Nephron progenitor cell (in vitro differentiated cells): ENCODE results near the gene UBB.
A peak's percentile ranks its signal among the peaks of the same experiment; 100 is the strongest.

Experiments used
- DNase-seq: peaks from one replicate; pipeline ENCODE4 v3.0.0; 2021
- H3K27ac Mint-ChIP-seq: 2 replicates; pipeline ENCODE4 v1.8.0; 2021; ENCODE audit warnings: mild to moderate bottlenecking, moderate library complexity, mixed read lengths
- H3K27me3 Mint-ChIP-seq: 2 replicates; pipeline ENCODE4 v1.8.0; 2021; ENCODE audit warnings: mild to moderate bottlenecking, low read depth, mixed read lengths; ENCODE audit not compliant: poor library complexity
- H3K36me3 Mint-ChIP-seq: 2 replicates; pipeline ENCODE4 v1.8.0; 2021; ENCODE audit warnings: low read depth, mixed read lengths
- H3K4me1 Mint-ChIP-seq: 2 replicates; pipeline ENCODE4 v1.8.0; 2021; ENCODE audit warnings: mixed read lengths
- H3K4me3 Mint-ChIP-seq: 2 replicates; pipeline ENCODE4 v1.8.0; 2021; ENCODE audit warnings: mild to moderate bottlenecking, moderate library complexity, mixed read lengths
- H3K9me3 Mint-ChIP-seq: 2 replicates; pipeline ENCODE4 v1.8.0; 2021; ENCODE audit warnings: mild to moderate bottlenecking, moderate library complexity, mixed read lengths
- TF ChIP-seq, protein P1 (sequence below): fragments of 200-600 bp; sonication (generic); IDR thresholded peaks from 2 replicates; pipeline ENCODE4 v1.5.0; 2021; ENCODE audit warnings: antibody characterized with exemption

Gene UBB

DNA sequence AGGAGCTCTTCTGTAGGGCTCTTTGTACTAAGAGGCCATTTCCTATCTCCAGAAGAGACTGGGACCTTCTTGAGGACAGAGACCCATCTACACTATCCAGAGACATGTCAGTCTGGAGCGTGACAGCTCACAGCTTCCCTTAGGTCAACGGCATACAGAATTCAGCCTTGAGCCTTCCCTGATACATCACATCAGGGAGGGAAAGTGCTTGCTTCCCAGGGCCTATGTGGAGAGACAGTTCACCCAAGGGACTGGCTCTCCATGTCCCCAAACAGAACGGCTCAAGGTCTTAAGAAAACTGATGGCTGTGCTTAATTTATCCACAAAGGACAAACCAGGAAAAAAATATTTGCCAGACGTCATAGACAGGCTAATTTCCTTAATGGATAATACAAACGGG, 35.3 kb upstream of the UBB start:
- peaks cover 69% of the 10 kb centered on the region for H3K36me3 Mint-ChIP-seq
- H3K27me3 Mint-ChIP-seq = no peaks in the 10 kb centered on the region
- DNase-seq = no peak
- H3K4me1 Mint-ChIP-seq = peaks cover 16% of the 10 kb centered on the region
- no peak overlapping the region for H3K4me3 Mint-ChIP-seq
- no peak overlapping the region for H3K27ac Mint-ChIP-seq
- no peaks in the 10 kb centered on the region for H3K9me3 Mint-ChIP-seq
- TF ChIP-seq, protein P1, sequence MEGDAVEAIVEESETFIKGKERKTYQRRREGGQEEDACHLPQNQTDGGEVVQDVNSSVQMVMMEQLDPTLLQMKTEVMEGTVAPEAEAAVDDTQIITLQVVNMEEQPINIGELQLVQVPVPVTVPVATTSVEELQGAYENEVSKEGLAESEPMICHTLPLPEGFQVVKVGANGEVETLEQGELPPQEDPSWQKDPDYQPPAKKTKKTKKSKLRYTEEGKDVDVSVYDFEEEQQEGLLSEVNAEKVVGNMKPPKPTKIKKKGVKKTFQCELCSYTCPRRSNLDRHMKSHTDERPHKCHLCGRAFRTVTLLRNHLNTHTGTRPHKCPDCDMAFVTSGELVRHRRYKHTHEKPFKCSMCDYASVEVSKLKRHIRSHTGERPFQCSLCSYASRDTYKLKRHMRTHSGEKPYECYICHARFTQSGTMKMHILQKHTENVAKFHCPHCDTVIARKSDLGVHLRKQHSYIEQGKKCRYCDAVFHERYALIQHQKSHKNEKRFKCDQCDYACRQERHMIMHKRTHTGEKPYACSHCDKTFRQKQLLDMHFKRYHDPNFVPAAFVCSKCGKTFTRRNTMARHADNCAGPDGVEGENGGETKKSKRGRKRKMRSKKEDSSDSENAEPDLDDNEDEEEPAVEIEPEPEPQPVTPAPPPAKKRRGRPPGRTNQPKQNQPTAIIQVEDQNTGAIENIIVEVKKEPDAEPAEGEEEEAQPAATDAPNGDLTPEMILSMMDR = no peak

DNA sequence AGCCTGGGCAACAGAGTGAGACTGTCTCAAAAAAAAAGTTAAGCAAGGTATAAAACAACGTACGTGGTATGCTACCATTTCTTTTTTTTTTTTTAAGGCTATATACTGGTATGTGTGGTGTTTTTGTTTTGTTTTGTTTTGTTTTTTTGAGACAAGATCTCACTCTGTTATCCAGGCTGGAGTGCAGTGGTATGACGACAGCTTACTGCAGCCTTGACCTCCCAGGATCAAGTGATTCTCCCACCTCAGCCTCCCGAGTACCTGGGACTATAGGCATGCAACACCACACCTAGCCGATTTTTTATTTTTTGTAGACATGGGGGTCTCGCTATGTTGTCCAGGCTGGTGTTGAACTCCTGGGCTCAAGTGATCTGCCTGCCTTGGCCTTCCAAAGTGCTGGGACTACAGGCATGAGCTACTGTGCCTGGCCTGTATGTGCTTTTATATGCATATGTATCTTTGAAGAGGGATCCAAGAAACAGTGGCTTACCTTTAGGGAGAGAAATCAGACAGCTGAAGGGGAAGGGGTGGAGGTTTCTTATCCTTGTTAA, 34.1 kb upstream of the UBB start:
- Mint-ChIP-seq H3K27me3 (no peaks in the 10 kb centered on the region), H3K4me3 (no peak overlapping the region), H3K36me3 (peaks cover 71% of the 10 kb centered on the region), H3K27ac (no peak overlapping the region), H3K4me1 (peaks cover 23% of the 10 kb centered on the region), H3K9me3 (no peaks in the 10 kb centered on the region)
- no peak for DNase-seq
- TF ChIP-seq, protein P1 = no peak

DNA sequence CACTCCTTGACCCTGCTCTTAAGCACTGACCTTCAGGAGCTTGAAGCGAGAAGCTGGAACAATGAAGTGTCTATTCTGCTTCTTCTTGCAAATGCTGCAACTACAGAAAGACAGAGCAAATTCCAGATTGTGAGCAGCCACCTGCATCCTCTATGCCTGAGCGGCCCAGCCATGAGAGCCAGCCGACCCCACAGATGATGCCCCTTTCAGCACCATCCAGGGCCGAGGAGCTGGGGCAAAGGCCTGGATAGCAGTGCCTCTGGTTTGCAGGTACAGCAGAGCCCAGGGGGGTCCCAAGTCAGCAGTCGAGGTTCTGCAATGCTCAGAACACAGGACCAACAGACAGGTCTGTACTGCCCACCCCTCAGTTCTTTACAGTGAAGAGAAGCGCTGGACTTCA, 32.3 kb upstream of the UBB start:
- Mint-ChIP-seq H3K4me3 (no peak overlapping the region), H3K36me3 (peaks cover 54% of the 10 kb centered on the region), H3K27ac (no peak overlapping the region), H3K9me3 (peaks cover under 1% of the 10 kb centered on the region), H3K4me1 (peaks cover 31% of the 10 kb centered on the region), H3K27me3 (peaks cover under 1% of the 10 kb centered on the region)
- no peak for DNase-seq
- TF ChIP-seq, protein P1 = no peak

DNA sequence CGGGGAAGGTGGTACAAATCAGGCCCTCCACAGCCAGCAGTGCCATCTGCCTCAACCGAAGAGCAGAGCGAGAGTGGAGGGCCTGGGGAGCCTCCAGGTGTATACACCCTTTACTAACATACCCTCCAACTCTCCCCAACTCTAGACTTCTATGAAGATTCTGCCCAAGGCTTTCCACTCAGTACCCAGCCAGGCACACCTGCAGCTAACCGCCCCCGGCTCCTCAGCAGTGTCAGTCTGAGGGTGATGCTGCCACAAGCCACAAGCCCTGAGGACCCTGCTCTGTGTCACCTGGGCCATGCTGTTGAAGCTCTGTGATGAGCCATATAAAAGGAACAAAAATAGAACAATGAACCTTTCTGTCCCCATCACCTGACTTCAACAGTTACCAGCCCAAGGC, 31.5 kb upstream of the UBB start:
- H3K36me3 Mint-ChIP-seq = peaks cover 49% of the 10 kb centered on the region
- peaks cover 3% of the 10 kb centered on the region for H3K27me3 Mint-ChIP-seq
- H3K4me1 Mint-ChIP-seq = peaks cover 31% of the 10 kb centered on the region
- peak overlapping the region; percentile 7 for H3K4me3 Mint-ChIP-seq
- peak overlapping the region; percentile 72 for H3K27ac Mint-ChIP-seq
- TF ChIP-seq, protein P1 = no peak
- DNase-seq = no peak
- peaks cover 6% of the 10 kb centered on the region for H3K9me3 Mint-ChIP-seq

DNA sequence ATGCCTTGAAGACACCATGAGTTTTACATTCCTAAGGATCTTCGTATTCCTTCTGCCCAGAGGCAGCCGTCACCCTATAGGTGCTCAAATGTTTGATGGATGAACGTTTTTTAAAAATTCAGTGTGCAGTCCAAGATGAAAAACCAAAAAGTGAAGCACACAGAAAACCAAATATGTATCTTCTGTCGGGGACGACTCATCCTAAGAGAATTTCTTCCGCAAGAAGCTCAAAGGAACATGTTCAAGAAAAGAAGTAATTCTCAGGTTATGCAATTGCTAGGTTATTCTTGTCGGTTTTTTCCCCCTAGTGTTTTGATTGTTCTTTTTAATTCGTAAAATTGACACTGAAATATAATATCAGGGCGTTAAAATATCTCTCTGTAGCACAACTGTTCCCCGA, 29.1 kb upstream of the UBB start:
- Mint-ChIP-seq H3K27ac (peak overlapping the region; percentile 99), H3K27me3 (peaks cover 5% of the 10 kb centered on the region), H3K4me1 (peaks cover 31% of the 10 kb centered on the region), H3K9me3 (peaks cover 6% of the 10 kb centered on the region), H3K4me3 (peak overlapping the region; percentile 98), H3K36me3 (peaks cover 35% of the 10 kb centered on the region)
- TF ChIP-seq, protein P1 = no peak
- DNase-seq = no peak

DNA sequence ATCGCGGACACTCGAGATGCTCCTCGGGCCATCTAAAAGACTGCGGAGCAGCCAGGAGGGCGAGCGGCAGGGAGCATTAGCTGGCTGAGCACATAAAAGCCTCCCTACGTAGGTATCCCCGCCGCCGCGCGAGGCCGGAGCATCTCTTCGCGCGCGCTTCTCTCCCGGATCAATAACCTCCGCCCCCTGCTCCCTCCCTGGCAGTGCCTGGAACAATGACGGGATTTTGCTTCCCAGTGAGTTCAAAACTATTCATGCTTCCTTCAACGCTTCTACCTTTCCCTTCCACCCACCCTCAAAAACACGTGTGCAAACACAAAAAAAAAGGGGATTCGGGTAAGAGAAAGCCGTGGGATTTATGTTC, 28.6 kb upstream of the UBB start:
- peak; percentile 71 for DNase-seq
- Mint-ChIP-seq H3K9me3 (peaks cover 6% of the 10 kb centered on the region), H3K4me1 (peaks cover 31% of the 10 kb centered on the region), H3K27me3 (peaks cover 9% of the 10 kb centered on the region), H3K4me3 (peak overlapping the region; percentile 98), H3K36me3 (peaks cover 31% of the 10 kb centered on the region), H3K27ac (peak overlapping the region; percentile 99)
- TF ChIP-seq, protein P1 = no peak
